Measurements from ENCODE around the gene ANO3. TPM values are rescaled to one million over a fixed set of nuclear protein-coding genes. Genes with fewer than 3 reads are reported as not detected.

Gene ANO3
- total and polyA plus RNA-seq, 2 of the 8 experiments (the other 6 are each of a cell fraction or from before 2014, with no cell fraction given): not detected

DNA sequence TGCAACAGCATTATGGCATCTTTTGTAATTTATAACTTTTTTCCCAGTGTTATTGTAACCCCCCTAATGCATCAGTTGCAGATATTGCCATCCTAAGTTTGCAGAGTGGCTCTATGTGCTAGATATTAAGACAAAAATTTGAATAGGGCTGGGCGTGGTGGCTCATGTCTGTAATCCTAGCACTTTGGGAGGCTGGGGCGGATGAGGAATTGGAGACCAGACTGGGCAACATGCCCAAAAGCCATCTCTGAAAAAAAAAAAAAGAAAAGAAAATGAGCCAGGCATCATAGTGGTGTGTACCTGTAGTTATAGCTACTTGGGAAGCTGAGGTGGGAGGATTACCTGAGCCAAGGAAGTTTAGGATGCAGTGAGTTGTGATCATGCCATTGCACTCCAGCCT, 290.3 kb downstream of the ANO3 start (continued):
- TF ChIP-seq SUZ12 (IDR thresholded peaks at IDR 0.05; ENCODE audit: low read length) (no peak), RXRA (IDR thresholded peaks at IDR 0.05; ENCODE audit: insufficient read depth, low read depth, low read length) (no peak), EZH2 (IDR thresholded peaks at IDR 0.05; ENCODE audit: low read depth, low read length, severe bottlenecking) (no peak), SAP30 (IDR thresholded peaks at IDR 0.05; ENCODE audit: insufficient read depth, insufficient replicate concordance, low read length) (no peak), KDM5A (IDR thresholded peaks at IDR 0.05; ENCODE audit: low read length) (no peak)
- TF ChIP-seq, protein P1, sequence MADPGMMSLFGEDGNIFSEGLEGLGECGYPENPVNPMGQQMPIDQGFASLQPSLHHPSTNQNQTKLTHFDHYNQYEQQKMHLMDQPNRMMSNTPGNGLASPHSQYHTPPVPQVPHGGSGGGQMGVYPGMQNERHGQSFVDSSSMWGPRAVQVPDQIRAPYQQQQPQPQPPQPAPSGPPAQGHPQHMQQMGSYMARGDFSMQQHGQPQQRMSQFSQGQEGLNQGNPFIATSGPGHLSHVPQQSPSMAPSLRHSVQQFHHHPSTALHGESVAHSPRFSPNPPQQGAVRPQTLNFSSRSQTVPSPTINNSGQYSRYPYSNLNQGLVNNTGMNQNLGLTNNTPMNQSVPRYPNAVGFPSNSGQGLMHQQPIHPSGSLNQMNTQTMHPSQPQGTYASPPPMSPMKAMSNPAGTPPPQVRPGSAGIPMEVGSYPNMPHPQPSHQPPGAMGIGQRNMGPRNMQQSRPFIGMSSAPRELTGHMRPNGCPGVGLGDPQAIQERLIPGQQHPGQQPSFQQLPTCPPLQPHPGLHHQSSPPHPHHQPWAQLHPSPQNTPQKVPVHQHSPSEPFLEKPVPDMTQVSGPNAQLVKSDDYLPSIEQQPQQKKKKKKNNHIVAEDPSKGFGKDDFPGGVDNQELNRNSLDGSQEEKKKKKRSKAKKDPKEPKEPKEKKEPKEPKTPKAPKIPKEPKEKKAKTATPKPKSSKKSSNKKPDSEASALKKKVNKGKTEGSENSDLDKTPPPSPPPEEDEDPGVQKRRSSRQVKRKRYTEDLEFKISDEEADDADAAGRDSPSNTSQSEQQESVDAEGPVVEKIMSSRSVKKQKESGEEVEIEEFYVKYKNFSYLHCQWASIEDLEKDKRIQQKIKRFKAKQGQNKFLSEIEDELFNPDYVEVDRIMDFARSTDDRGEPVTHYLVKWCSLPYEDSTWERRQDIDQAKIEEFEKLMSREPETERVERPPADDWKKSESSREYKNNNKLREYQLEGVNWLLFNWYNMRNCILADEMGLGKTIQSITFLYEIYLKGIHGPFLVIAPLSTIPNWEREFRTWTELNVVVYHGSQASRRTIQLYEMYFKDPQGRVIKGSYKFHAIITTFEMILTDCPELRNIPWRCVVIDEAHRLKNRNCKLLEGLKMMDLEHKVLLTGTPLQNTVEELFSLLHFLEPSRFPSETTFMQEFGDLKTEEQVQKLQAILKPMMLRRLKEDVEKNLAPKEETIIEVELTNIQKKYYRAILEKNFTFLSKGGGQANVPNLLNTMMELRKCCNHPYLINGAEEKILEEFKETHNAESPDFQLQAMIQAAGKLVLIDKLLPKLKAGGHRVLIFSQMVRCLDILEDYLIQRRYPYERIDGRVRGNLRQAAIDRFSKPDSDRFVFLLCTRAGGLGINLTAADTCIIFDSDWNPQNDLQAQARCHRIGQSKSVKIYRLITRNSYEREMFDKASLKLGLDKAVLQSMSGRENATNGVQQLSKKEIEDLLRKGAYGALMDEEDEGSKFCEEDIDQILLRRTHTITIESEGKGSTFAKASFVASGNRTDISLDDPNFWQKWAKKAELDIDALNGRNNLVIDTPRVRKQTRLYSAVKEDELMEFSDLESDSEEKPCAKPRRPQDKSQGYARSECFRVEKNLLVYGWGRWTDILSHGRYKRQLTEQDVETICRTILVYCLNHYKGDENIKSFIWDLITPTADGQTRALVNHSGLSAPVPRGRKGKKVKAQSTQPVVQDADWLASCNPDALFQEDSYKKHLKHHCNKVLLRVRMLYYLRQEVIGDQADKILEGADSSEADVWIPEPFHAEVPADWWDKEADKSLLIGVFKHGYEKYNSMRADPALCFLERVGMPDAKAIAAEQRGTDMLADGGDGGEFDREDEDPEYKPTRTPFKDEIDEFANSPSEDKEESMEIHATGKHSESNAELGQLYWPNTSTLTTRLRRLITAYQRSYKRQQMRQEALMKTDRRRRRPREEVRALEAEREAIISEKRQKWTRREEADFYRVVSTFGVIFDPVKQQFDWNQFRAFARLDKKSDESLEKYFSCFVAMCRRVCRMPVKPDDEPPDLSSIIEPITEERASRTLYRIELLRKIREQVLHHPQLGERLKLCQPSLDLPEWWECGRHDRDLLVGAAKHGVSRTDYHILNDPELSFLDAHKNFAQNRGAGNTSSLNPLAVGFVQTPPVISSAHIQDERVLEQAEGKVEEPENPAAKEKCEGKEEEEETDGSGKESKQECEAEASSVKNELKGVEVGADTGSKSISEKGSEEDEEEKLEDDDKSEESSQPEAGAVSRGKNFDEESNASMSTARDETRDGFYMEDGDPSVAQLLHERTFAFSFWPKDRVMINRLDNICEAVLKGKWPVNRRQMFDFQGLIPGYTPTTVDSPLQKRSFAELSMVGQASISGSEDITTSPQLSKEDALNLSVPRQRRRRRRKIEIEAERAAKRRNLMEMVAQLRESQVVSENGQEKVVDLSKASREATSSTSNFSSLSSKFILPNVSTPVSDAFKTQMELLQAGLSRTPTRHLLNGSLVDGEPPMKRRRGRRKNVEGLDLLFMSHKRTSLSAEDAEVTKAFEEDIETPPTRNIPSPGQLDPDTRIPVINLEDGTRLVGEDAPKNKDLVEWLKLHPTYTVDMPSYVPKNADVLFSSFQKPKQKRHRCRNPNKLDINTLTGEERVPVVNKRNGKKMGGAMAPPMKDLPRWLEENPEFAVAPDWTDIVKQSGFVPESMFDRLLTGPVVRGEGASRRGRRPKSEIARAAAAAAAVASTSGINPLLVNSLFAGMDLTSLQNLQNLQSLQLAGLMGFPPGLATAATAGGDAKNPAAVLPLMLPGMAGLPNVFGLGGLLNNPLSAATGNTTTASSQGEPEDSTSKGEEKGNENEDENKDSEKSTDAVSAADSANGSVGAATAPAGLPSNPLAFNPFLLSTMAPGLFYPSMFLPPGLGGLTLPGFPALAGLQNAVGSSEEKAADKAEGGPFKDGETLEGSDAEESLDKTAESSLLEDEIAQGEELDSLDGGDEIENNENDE (IDR thresholded peaks at IDR 0.05; ENCODE audit: insufficient replicate concordance, low read length): no peak
